Smooth muscle cell (in vitro differentiated cells): ENCODE data around the gene TMEM263. TPM values are rescaled to one million over a fixed set of nuclear protein-coding genes. Genes with fewer than 3 reads are reported as not detected.

ENCODE experiments used
- DNase-seq: peaks from one replicate; lab custom pipeline; 2025; ENCODE audit not compliant: unreplicated experiment; lab: John Stamatoyannopoulos, UW
- H2AFZ ChIP-seq: fragments of 200-600 bp; sonication (generic); 2 replicates; pipeline ENCODE4 v1.6.0; 2016; ENCODE audit warnings: antibody characterized with exemption, low read depth, mild to moderate bottlenecking
- H3F3A ChIP-seq: fragments of 200-600 bp; sonication (generic); 2 replicates; pipeline ENCODE4 v1.6.0; 2017; ENCODE audit warnings: antibody characterized with exemption, low read depth
- H3K27ac ChIP-seq: fragments of 200-600 bp; sonication (generic); 2 replicates; pipeline ENCODE4 v1.5.1; 2016; ENCODE audit warnings: low read depth, mild to moderate bottlenecking
- H3K27me3 ChIP-seq: fragments of 200-600 bp; sonication (generic); 2 replicates; pipeline ENCODE4 v1.6.1; 2016; ENCODE audit warnings: low read depth, mild to moderate bottlenecking
- H3K36me3 ChIP-seq: fragments of 200-600 bp; sonication (generic); 2 replicates; pipeline ENCODE4 v1.5.1; 2016; ENCODE audit warnings: low read depth
- H3K4me1 ChIP-seq: fragments of 200-600 bp; sonication (generic); 2 replicates; pipeline ENCODE4 v1.5.1; 2016; ENCODE audit warnings: low read depth
- H3K4me2 ChIP-seq: fragments of 200-600 bp; sonication (generic); 2 replicates; pipeline ENCODE4 v1.6.0; 2016; ENCODE audit warnings: mild to moderate bottlenecking
- H3K4me3 ChIP-seq: fragments of 200-600 bp; sonication (generic); 2 replicates; pipeline ENCODE4 v1.5.1; 2016; ENCODE audit warnings: mild to moderate bottlenecking
- H3K79me2 ChIP-seq: fragments of 200-600 bp; sonication (generic); 2 replicates; pipeline ENCODE4 v1.6.0; 2016; ENCODE audit warnings: low read depth, mild to moderate bottlenecking
- H3K9ac ChIP-seq: fragments of 200-600 bp; sonication (generic); 2 replicates; pipeline ENCODE4 v1.6.0; 2016; ENCODE audit warnings: low read depth
- H3K9me3 ChIP-seq: fragments of 200-600 bp; sonication (generic); replicated peaks from 2 replicates; pipeline ENCODE4 v1.5.1; 2016; ENCODE audit warnings: low read depth
- H4K20me1 ChIP-seq: fragments of 200-600 bp; sonication (generic); 2 replicates; pipeline ENCODE4 v1.6.0; 2016; ENCODE audit warnings: low read depth
- WGBS: methylation state at CpG from one replicate; pipeline ENCODE4 v1.1.7; 2016; ENCODE audit warnings: low lambda C conversion rate; 5-methylcytosine and 5-hydroxymethylcytosine counted together
- polyA plus RNA-seq: library from polyadenylated mRNA; unstranded; fragments of >200 nt; fragmentation: Nextera tagmentation; extraction: Ambion mirVana; gene quantifications from 2 replicates; pipeline ENCODE4 v1.2.1, GENCODE V29; 2016
- total RNA-seq: library from RNA; depleted of rRNA; stranded (reverse); fragments of >200 nt; gene quantifications from 2 replicates; pipeline ENCODE4 v1.2.3, GENCODE V29; 2014
- TF ChIP-seq, protein P1 (sequence below): fragments of 200-600 bp; sonication (generic); IDR thresholded peaks from 2 replicates; pipeline ENCODE4 v1.5.1; 2017; ENCODE audit warnings: borderline replicate concordance, mild to moderate bottlenecking, antibody characterized with exemption; ENCODE audit not compliant: insufficient read depth, poor library complexity, severe bottlenecking

TMEM263 gene
- total and polyA plus RNA-seq, 2 experiments from 2014 or later = 102 to 177 TPM

DNA sequence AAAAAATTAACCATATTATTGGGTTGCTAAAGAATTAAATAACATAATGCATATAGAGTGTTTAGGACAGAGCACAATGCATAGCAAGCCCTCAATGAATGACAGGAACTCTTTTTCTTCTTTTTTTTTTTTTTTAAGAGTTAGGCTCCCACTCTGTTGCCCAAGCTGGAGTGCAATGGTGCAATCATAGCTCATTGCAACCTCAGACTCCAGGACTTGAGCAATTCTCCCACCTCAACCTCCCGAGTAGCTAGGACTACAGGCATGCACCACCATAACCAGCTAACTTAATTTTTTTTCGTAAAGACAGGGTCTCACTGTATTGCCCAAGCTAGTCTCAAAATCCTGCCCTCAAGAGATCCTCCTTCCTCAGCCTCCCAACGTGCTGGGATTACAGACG lies 51.7 kb downstream of the TMEM263 start:
- no peaks in the 10 kb centered on the region for H3K4me1 ChIP-seq
- H3K4me3 ChIP-seq = no peak overlapping the region
- H4K20me1 ChIP-seq = no peaks in the 10 kb centered on the region
- 96% methylated on average over 4 of the region's 4 CpGs for WGBS
- H3K27me3 ChIP-seq = no peaks in the 10 kb centered on the region
- H3K9ac ChIP-seq = no peak overlapping the region
- H3F3A ChIP-seq = no peaks in the 10 kb centered on the region
- H3K79me2 ChIP-seq = no peaks in the 10 kb centered on the region
- no peak overlapping the region for H3K4me2 ChIP-seq
- DNase-seq = no peak
- no peak overlapping the region for H3K27ac ChIP-seq
- H3K36me3 ChIP-seq = peaks cover 4% of the 10 kb centered on the region
- no peaks in the 10 kb centered on the region for H3K9me3 ChIP-seq
- TF ChIP-seq, protein P1, sequence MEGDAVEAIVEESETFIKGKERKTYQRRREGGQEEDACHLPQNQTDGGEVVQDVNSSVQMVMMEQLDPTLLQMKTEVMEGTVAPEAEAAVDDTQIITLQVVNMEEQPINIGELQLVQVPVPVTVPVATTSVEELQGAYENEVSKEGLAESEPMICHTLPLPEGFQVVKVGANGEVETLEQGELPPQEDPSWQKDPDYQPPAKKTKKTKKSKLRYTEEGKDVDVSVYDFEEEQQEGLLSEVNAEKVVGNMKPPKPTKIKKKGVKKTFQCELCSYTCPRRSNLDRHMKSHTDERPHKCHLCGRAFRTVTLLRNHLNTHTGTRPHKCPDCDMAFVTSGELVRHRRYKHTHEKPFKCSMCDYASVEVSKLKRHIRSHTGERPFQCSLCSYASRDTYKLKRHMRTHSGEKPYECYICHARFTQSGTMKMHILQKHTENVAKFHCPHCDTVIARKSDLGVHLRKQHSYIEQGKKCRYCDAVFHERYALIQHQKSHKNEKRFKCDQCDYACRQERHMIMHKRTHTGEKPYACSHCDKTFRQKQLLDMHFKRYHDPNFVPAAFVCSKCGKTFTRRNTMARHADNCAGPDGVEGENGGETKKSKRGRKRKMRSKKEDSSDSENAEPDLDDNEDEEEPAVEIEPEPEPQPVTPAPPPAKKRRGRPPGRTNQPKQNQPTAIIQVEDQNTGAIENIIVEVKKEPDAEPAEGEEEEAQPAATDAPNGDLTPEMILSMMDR = no peak
- H2AFZ ChIP-seq = no peak overlapping the region

- H3K27ac ChIP-seq = no peak overlapping the region
- no peak overlapping the region for H3K9ac ChIP-seq
- WGBS = 98% methylated on average over 2 of the region's 2 CpGs
- H2AFZ ChIP-seq = no peak overlapping the region
- H3K9me3 ChIP-seq = no peaks in the 10 kb centered on the region
- no peak overlapping the region for H3K4me2 ChIP-seq
- no peaks in the 10 kb centered on the region for H4K20me1 ChIP-seq
- H3K4me1 ChIP-seq = no peaks in the 10 kb centered on the region
- DNase-seq = no peak
- H3K79me2 ChIP-seq = no peaks in the 10 kb centered on the region
- TF ChIP-seq, protein P1 = no peak
- H3K27me3 ChIP-seq = no peaks in the 10 kb centered on the region
- H3K36me3 ChIP-seq = no peaks in the 10 kb centered on the region
- H3F3A ChIP-seq = no peaks in the 10 kb centered on the region
- no peak overlapping the region for H3K4me3 ChIP-seq
Observed at GRCh38 chr12:107011519-107011918, 55.8 kb downstream of the TMEM263 start.

- H3F3A ChIP-seq = no peaks in the 10 kb centered on the region
- H3K27me3 ChIP-seq = no peaks in the 10 kb centered on the region
- H3K79me2 ChIP-seq = no peaks in the 10 kb centered on the region
- no peak for DNase-seq
- H3K27ac ChIP-seq = no peak overlapping the region
- H3K9ac ChIP-seq = no peak overlapping the region
- no peaks in the 10 kb centered on the region for H3K9me3 ChIP-seq
- no peaks in the 10 kb centered on the region for H3K4me1 ChIP-seq
- H3K36me3 ChIP-seq = no peaks in the 10 kb centered on the region
- 100% methylated on average over 1 of the region's 1 CpG for WGBS
- H3K4me2 ChIP-seq = no peak overlapping the region
- H4K20me1 ChIP-seq = no peaks in the 10 kb centered on the region
- TF ChIP-seq, protein P1 = no peak
- H3K4me3 ChIP-seq = no peak overlapping the region
- no peak overlapping the region for H2AFZ ChIP-seq
Observed at GRCh38 chr12:107012736-107013425, 57.2 kb downstream of the TMEM263 start.

GRCh38 chr12:107014055-107014454 lies 58.3 kb downstream of the TMEM263 start:
- no peak overlapping the region for H3K27ac ChIP-seq
- H3K4me2 ChIP-seq = no peak overlapping the region
- DNase-seq = no peak
- H4K20me1 ChIP-seq = no peaks in the 10 kb centered on the region
- H3F3A ChIP-seq = no peaks in the 10 kb centered on the region
- no peak overlapping the region for H3K4me3 ChIP-seq
- H3K36me3 ChIP-seq = no peaks in the 10 kb centered on the region
- H3K9ac ChIP-seq = no peak overlapping the region
- TF ChIP-seq, protein P1 = no peak
- H2AFZ ChIP-seq = no peak overlapping the region
- no peaks in the 10 kb centered on the region for H3K27me3 ChIP-seq
- H3K4me1 ChIP-seq = no peaks in the 10 kb centered on the region
- H3K79me2 ChIP-seq = no peaks in the 10 kb centered on the region
- H3K9me3 ChIP-seq = no peaks in the 10 kb centered on the region
- 94% methylated on average over 3 of the region's 3 CpGs for WGBS
